ENCODE measurements around the gene RAB4A.

GRCh38 chr1:229309684-229310083, 38.8 kb downstream of the RAB4A start:
- TF ChIP-seq CTCF (IDR thresholded peaks at IDR 0.05) (no peak), ZFX (IDR thresholded peaks at IDR 0.05; ENCODE audit: borderline replicate concordance) (no peak)
